GM18870 (cell line): Measurements from ENCODE around the gene GGPS1.
"Not testable (repeated sequence)": the region's sequence is repeated elsewhere in the genome, so short reads cannot be mapped to it uniquely, and the experiment has no call there.

Experiments
- ATAC-seq: cut with Tn5 transposase; IDR thresholded peaks from one replicate; pipeline ENCODE4 v1.9.1; 2021; ENCODE audit warnings: moderate library complexity; ENCODE audit not compliant: unreplicated experiment

The GGPS1 gene

DNA sequence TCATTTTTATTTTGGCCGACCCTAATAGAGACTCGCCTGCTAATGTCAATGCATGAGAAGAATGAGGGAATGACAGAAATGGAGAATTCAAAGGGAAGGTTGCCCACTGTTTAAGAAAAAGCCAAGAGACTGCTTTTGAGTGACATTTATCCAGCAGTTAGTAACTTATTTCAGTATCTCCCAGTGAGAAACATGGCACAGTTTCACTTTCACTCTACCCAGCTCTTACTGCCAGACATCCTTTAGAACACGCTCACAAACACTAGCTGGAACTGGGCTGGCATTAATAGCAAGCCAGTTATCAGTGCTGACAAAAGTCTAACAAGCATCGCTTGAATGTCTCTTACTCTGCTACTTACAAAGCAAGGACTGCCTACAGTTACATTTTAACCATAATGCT lies 8.5 kb downstream of the GGPS1 start:
- no peak for ATAC-seq

DNA sequence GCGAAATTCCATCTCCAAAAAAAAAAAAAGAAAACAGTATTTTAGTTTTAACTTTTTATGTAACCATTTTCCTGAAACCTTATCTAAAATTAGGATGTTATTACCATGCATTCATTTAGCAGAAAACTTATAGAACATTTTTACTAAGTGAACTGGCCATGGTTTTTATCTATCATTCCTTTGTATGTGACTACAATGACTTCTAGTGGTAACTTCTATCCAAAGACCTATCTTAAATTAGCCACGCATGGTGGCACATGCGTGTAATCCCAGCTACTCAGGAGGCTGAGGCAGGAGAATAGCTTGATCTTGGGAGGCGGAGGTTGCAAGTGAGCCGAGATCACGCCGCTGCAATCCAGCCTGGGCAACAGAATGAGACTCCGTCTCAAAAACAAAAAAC lies 11.4 kb downstream of the GGPS1 start:
- ATAC-seq = no peak

DNA sequence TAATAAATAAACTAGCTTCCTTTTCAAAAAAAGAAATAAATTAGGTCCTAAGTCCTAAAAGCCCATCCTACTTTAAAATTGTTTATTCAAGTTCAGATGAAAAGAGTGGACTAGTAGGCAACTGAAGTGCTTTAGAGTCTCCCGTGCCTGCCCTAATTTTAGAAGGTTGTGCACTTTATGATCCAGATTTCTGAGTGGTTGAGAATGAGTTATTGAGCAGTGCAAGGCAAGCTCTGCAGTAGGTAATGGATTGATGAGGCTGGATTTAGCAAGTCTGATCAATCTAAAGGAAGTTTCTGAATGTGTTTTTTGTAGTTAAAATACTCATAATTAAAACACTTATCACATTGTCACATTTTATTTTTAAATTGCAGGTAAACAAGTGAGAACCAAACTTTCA lies 13.0 kb downstream of the GGPS1 start:
- ATAC-seq = no peak

DNA sequence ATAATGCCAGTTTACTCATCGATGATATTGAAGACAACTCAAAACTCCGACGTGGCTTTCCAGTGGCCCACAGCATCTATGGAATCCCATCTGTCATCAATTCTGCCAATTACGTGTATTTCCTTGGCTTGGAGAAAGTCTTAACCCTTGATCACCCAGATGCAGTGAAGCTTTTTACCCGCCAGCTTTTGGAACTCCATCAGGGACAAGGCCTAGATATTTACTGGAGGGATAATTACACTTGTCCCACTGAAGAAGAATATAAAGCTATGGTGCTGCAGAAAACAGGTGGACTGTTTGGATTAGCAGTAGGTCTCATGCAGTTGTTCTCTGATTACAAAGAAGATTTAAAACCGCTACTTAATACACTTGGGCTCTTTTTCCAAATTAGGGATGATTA lies 13.7 kb downstream of the GGPS1 start:
- no peak for ATAC-seq

DNA sequence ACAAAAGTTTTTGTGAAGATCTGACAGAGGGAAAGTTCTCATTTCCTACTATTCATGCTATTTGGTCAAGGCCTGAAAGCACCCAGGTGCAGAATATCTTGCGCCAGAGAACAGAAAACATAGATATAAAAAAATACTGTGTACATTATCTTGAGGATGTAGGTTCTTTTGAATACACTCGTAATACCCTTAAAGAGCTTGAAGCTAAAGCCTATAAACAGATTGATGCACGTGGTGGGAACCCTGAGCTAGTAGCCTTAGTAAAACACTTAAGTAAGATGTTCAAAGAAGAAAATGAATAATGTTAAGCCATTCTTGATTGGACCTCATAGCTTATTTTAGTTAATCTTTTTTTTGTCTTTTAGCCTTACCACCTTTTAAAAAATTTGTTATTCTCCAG lies 14.1 kb downstream of the GGPS1 start:
- ATAC-seq = no peak

DNA sequence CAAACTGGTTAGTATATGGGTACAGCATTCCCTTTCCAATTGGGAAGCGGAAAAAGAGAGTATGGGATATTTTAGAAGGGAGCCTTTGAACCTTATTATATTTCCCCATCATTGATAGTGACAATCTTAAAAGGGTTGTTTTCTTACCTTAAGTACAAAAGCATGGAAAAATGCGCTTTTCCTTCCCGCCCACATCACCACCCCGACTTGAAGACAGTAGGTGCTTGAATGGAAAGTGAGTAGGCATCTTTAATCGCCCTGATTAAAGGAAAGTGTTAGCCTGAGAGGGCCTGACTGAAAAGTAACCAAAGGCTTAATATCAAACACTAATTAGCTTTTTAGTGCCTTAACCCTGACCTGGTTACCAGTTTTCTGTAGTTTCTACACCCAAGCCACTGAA lies 15.4 kb downstream of the GGPS1 start:
- ATAC-seq = no peak

DNA sequence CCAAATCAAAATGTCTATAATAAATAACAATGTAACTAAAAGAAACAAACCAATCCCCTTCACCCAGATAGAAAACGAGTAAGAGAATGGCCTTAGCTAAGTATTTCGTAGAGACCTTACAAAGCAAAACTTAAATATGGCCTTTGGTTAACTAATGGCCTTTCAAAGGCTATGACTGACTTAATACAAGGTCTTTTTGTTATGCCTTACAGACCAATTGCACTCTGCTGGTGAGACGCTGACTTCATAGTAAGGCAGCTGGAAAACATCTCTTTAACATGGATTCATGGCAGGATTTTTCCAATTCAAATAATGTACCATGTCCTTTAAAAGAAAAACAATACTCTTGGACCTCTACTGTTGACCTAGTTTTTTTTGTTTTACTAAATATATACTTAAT lies 23.1 kb downstream of the GGPS1 start:
- ATAC-seq = no peak

DNA sequence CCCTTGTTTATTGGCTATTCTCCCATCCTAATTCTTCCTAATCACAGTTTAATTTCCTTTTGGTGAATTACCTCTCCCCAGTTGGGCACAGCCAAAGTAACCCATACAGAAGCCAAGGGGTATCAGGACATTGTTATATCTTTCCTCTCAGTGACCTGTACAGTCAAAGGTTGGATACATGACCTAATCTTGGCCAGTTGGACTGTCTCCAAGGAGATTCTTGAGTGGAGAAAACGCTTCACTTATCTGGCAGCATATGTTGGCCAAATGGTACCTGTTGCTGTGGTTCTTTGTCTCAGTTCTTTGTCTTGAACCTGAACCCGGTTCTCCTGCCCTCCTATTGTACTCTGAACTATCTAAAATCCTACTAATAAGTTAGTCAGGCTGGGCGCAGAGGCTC lies 23.5 kb downstream of the GGPS1 start:
- no peak for ATAC-seq

DNA sequence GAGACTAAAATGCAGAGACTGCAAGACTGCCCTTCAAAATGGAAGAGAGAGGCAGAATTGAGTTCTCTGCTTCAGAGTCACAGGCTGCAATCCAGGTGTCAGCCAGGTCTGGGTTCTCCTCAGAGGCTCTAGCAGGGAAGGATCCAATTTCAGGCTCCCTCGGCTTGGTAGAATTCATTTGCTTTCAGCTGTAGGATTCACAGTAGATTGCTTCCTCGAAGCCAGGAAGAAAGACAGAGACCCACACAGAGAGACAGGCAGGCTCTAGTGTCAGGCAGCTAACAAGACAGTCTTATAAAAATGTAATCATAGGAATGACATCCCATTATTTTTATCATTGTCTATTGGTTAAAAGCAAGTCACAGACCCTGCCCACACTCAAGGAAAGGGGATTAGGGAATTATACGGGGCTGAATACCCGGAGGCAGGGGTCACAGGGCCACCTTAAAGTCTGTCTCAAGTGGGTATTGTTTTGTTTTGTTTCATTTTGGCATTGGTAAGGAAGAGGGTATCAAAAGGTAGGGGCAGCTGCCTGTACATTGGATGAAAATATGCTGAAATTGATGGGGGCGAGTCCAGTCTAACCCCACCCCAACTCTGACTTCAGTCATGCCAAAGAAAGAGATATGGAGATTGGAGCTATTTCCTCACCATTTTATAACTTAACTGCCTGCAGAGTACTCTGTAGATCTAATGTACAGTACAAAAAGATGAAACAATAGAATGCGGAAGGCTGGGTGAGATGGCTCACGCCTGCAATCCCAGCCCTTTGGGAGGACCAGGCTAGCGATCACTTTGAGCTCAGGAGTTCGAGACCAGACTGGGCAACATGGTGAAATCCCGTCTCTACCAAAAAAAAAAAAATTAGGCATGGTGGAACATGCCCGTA lies 29.4 kb downstream of the GGPS1 start:
- no peak for ATAC-seq

DNA sequence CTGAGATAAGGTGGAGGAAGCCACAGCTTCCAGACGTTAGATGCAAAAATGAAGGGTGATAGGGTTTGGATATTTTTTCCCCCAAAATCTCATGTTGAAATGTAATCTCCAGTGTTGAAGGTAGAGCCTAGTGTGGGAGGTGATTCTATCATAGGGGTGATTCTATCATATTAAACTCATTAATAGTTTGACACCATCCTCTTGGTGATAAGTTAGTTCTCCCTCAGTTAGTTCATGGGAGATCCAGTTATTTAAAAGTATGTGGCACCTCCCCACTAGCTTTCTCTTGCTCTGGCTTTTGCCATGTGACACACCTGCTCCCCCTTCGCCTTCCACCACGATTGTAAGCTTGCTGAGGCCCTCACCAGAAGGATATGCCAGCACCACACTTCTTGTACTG lies 30.5 kb downstream of the GGPS1 start:
- no peak for ATAC-seq

DNA sequence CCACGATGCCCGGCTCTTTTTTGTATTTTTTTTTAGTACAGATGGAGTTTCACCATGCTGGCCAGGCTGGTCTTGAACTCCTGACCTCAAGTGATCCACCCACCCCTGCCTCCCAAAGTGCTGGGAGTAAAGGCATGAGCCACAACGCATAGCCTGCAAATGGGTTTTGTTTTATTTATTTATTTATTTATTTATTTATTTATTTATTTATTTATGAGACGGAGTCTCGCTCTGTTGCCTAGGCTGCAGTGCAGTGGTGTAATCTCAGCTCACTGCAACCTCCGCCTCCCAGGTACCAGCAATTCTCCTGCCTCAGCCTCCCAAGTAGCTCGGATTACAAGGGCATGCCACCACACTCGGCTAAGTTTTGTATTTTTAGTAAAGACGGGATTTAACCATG lies 35.8 kb downstream of the GGPS1 start:
- ATAC-seq = not testable (repeated sequence)

DNA sequence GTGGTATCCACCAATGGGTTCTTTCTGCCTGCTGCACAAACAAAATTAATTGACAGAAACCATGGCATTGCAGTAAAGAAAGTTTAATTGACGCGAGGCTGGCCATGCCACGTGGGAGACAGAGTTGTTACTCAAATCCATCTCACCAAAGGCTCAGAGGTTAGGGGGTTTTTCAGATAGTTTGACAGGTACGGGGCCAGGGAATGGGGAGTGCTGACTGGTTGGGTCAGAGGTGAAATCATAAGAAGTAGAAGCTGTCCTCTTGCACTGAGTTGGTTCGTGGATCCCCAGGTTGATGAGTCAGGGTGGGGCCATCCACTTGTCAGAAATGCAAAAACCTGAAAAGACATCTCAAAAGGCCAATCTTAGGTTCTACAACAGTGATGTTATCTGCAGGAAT lies 37.9 kb downstream of the GGPS1 start:
- no peak for ATAC-seq

DNA sequence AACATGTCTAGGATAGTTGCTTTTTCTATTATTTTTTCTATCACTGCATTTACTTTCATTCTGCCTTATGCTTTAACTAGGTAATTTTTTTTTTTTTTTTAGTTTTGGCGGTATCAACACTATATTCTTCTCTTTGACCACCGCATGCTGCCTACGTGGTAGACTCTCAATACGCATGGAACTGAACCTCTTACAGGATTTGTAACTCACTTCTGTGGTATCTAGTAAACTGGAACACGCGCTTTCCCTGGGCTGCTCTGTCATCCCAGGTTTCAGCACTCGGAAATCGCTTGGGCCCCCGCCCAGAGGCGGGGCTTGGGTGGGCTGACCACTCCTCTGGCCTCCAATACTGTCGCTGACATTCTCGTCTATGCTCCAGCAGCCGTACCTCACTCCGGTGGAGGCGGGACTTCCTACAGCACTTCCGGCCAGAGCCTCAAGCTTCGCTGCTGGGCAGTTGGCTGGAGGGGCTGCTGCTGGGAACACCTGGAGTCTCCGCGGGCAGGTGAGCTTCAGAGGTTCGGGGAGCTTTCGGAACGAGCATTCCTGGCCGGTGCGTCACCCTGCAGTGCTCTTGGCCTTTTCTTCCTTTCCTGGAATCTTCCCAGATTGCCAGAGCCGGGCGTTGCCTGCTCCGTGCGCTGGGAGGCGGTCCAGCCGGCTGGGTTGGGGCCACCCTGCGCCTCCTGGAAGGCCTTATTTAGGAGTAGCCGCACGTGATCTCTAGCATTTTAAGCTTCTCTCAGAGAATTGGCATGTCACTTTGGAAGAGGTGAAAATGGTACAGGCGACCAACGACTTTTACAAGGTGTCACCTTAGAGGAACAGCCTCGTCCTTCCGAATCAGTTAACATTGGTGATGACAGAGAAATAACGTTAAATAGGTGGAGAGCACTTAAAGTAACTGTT lies 38.9 kb downstream of the GGPS1 start, which contains the start of gene TBCE:
Gene TBCE (plus strand): TSS at position 428 of the 909 bp plus-strand sequence. CDS start 12,623 bp downstream, outside the sequence.
- peak; percentile 98 for ATAC-seq

DNA sequence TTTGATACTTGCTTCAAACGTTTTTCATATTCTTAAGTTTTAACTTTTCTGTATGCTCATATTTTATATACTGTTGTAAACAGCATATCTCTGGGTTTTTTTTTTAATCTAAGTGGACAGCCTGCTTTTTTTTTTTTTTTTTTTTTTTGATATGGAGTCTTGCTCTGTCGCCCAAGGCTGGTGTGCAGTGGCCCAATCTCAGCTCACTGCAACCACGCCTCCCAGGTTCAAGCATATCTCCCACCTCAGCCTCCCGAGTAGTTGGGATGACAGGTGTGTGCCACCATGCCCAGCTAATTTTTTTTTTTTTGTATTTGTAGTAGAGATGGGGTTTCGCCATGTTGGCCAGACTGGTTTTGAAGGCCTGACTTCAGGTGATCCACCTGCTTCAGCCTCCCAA lies 40.1 kb downstream of the GGPS1 start:
- no peak for ATAC-seq

DNA sequence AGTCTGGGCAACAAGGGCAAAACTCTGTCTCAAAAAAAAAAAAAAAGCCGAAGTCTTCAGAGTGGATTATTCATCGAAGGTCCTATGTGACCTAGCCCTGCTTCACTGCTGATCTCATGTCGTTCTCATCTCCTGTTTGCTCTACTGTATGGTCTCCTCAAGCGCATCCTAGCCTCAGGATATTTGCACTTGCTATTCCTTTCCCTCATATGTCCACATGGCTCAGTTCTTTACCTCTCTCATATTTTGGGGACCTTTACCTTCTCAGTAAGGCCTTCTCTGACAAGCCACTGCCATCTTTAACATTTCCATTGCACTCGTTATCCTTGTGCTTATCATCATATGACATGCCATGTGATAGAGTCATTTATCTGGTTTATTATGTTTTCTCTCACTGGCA lies 41.4 kb downstream of the GGPS1 start:
- ATAC-seq = no peak

DNA sequence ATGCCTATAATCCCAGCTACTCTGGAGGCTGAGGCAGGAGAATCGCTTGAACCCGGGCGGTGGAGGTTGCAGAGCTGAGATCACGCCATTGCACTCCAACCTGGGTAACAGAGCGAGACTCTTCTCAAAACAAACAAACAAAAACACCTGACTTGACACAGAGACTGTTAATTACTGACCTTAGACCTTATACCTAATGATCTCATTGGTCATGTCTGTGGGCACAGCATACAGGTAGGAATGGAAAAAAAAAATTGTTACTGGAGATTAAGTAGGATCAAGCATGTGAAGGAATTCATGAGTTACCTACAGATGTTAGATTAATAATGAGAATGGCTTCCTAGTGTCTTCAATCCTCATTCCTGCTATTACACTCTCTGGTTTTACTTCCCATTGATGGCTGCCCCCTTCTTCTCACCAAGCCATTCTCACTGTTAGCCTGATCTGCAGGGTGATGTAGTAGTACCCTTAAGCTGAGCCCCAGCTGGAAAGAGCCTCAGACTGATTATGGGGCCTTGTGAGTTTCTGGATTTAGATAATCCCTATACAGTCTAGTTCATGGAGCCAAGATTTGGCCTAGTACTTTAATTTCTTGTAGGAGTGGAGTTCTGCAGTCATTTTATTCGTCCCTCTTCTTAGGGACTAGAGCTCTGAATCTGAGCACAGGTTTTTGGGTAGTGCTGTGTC lies 47.7 kb downstream of the GGPS1 start:
- ATAC-seq = no peak

DNA sequence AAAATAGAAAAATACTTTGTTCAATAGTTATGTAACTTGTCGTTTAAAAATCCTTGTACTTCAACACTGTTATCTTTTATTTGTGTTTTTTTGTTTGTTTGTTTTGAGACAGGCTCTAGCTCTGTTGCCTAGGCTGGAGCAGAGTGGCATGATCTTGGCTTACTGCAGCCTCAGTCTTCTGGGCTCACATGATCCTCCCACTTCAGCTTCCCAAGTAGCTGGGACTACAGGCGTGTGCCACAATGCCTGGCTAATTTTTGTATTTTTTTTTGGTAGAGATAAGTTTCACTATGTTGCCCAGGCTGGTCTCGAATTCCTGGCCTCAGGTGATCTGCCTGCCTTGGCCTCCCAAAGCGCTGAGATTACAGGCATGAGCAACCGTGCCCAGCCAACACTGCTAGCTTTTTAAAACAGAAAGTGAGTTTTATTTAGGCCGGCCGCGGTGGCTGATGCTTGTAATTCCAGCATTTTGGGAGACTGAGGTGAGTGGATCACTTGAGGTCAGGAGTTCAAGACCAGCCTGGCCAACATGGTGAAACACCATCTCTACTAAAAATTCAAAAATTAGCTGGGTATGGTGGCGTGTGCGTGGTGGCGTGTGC lies 49.9 kb downstream of the GGPS1 start:
- ATAC-seq = not testable (repeated sequence)

DNA sequence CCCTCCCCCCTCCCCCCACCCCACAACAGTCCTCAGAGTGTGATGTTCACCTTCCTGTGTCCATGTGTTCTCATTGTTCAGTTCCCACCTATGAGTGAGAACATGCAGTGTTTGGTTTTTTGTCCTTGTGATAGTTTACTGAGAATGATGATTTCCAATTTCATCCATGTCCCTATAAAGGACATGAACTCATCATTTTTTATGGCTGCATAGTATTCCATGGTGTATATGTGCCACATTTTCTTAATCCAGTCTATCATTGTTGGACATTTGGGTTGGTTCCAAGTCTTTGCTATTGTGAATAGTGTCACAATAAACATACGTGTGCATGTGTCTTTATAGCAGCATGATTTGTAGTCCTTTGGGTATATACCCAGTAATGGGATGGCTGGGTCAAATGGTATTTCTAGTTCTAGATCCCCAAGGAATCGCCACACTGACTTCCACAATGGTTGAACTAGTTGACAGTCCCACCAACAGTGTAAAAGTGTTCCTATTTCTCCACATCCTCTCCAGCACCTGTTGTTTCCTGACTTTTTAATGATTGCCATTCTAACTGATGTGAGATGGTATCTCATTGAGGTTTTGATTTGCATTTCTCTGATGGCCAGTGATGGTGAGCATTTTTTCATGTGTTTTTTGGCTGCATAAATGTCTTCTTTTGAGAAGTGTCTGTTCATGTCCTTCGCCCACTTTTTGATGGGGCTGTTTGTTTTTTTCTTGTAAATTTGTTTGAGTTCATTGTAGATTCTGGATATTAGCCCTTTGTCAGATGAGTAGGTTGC lies 53.8 kb downstream of the GGPS1 start:
- ATAC-seq = not testable (repeated sequence)

DNA sequence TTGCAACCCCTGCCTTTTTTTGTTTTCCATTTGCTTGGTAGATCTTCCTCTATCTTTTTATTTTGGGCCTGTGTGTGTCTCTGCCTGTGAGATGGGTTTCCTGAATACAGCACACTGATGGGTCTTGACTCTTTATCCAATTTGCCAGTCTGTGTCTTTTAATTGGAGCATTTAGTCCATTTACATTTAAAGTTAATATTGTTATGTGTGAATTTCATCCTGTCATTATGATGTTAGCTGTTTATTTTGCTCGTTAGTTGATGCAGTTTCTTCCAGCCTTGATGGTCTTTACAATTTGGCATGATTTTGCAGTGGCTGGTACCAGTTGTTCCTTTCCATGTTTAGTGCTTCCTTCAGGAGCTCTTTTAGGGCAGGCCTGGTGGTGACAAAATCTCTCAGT lies 57.3 kb downstream of the GGPS1 start:
- ATAC-seq = not testable (repeated sequence)

DNA sequence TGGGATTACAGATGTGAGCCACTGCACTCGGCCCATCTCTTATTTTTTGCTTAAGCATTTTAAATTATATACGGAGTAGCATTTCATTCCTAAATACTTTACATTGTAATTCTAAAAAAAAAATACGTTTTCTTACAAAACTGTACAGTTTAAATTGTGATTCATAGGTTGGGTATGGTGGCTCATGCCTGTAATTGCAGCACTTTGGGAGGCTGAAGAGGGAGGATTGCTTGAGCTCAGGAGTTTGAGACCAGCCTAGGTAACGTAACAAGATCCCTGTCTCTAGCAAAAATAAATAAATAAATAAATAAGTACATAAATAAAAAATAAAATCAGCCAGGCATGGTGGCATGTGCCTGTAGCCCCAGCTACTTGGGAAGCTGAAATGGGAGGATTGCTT lies 63.5 kb downstream of the GGPS1 start:
- ATAC-seq = no peak
